ENCODE measurements around the gene COG1.

- TF ChIP-seq CTCF (IDR thresholded peaks at IDR 0.05), result no peak
- no peak for TF ChIP-seq POLR2A (IDR thresholded peaks at IDR 0.05)
These were observed 35.1 kb downstream of the COG1 start for GRCh38 chr17:73227944-73228343.

Measured in body of pancreas (tissue), 4 donors.